ENCODE results near the gene WTAP.

WTAP gene

GRCh38 chr6:159800141-159800865 is 73.0 kb downstream of the WTAP start, which contains the start of gene PNLDC1:
PNLDC1 (plus strand) TSS chr6:159800276; CDS start chr6:159800308, 32 bp downstream.
- in situ Hi-C loops (cut with HindIII; ENCODE audit: low sequenced_read_pairs) = no loop called here

- in situ Hi-C loops (cut with HindIII; ENCODE audit: low sequenced_read_pairs) = no loop called here
Measured at GRCh38 chr6:159801935-159802334, 74.6 kb downstream of the WTAP start.

GRCh38 chr6:159804504-159804903 is 77.2 kb downstream of the WTAP start:
- in situ Hi-C loops (cut with HindIII; ENCODE audit: low sequenced_read_pairs) = no loop called here

- in situ Hi-C loops (cut with HindIII; ENCODE audit: low sequenced_read_pairs) = no loop called here
Measured at GRCh38 chr6:159805440-159806020, 78.2 kb downstream of the WTAP start.
